ENCODE data around the gene LRRC43. TPM values are rescaled to one million over a fixed set of nuclear protein-coding genes. Genes with fewer than 3 reads are reported as not detected.
A peak's percentile ranks its signal among the peaks of the same experiment; 100 is the strongest.

Gene LRRC43
- total and polyA plus RNA-seq, 2 experiments from 2014 or later = 2.0 to 5.2 TPM

DNA sequence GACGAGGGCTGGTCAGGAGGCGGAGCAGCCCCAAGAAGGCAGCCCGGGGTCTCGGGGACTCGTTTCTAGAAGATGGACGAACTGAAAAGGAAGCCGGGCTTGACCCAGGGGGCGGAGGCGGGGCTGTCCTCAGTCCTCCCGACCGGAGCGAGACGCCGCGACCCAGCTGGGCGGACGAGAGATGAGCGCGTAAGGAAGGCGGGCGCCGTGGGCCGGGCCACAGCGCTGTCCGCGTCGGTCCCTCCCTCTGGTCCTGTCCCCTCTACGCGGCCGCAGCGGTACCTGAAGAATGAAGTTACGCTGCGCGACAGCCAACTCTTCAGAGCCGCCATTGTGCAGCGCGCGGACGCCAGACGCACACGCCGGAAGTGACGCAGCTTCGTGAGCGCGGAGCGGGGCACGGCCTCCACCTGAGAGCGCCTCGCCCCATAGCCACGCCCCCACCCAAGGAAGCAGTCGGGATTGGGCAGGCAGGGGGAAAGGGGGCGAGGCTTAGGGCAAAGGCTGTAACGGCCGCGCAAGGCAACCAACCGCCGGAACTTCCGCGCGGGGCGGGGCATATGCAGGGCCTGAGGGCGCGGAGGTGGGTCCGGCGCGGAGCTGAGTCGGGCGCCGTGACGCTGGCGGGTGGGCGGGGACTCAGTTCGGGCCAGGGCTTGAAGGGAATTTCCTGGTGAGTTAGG lies 42.9 kb downstream of the LRRC43 start, which contains the start of gene DIABLO:
TSS of gene DIABLO (minus strand) at position 370 of the 683 bp plus-strand sequence. CDS start at position 332, 38 bp downstream.
- peaks cover 13% of the 10 kb centered on the region for H3K36me3 ChIP-seq
- TF ChIP-seq, protein P1, sequence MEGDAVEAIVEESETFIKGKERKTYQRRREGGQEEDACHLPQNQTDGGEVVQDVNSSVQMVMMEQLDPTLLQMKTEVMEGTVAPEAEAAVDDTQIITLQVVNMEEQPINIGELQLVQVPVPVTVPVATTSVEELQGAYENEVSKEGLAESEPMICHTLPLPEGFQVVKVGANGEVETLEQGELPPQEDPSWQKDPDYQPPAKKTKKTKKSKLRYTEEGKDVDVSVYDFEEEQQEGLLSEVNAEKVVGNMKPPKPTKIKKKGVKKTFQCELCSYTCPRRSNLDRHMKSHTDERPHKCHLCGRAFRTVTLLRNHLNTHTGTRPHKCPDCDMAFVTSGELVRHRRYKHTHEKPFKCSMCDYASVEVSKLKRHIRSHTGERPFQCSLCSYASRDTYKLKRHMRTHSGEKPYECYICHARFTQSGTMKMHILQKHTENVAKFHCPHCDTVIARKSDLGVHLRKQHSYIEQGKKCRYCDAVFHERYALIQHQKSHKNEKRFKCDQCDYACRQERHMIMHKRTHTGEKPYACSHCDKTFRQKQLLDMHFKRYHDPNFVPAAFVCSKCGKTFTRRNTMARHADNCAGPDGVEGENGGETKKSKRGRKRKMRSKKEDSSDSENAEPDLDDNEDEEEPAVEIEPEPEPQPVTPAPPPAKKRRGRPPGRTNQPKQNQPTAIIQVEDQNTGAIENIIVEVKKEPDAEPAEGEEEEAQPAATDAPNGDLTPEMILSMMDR (IDR thresholded peaks at IDR 0.05; ENCODE audit: low read depth, low read length) = no peak
- H3K4me3 ChIP-seq = peak within 1 kb of the TSS; percentile 50

DNA sequence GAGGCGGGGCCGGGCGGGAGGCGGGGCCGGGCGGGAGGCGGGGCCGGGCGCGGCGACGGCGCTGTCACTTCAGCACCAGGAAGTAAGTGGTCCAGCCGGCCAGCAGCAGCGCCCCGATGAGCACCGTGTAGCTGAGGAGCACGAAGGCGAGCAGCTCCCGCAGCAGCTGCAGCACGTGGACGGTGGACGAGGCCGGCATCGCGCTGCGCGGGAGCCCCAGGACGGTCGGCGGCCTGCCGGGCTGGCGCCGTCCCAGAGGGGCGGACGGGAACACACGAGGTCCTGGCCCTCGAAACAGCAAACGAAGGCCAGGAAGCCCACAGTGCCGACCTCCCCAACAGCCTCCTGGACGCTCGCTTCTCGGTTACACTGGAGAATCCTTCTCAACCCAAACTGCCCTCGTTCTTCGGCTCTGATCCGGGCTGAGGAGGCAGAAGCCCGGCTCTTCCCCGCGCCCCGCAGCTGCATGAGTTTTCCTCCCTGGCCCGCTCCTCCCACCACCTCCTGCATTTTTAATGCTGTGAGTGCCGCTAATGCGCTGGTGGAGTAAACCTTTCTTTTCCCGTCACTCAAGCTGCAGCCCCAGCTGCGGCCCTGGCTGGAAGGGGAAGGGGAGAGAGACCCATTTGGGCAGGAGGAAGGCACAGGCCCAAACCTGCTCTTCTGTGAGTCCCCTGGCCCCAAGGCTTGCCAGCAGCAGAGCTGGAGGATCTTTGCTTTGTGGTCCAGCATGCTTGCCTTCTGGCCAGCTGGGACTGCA lies 43.6 kb downstream of the LRRC43 start:
- H3K36me3 ChIP-seq = peaks cover 15% of the 10 kb centered on the region
- TF ChIP-seq, protein P1 (IDR thresholded peaks at IDR 0.05; ENCODE audit: low read depth, low read length) = no peak
- no peak overlapping the region for H3K4me3 ChIP-seq
- DNase-seq (ENCODE audit: low read depth in 1 of 2, low spot score in 1 of 2) = no peak
- H3K27ac ChIP-seq = no peak overlapping the region
- H3K4me1 ChIP-seq (ENCODE audit: low read depth) = peaks cover 14% of the 10 kb centered on the region
- no peaks in the 10 kb centered on the region for H3K27me3 ChIP-seq
- H3K9me3 ChIP-seq (ENCODE audit: low read depth) = no peaks in the 10 kb centered on the region

More for the DNA sequence above, 42.9 kb downstream of the LRRC43 start, which contains the start of gene DIABLO:
- H3K4me1 ChIP-seq (ENCODE audit: low read depth) = peaks cover 14% of the 10 kb centered on the region
- no peaks in the 10 kb centered on the region for H3K27me3 ChIP-seq
- peak; percentile 100 for DNase-seq (ENCODE audit: low read depth in 1 of 2, low spot score in 1 of 2)
- peak within 1 kb of the TSS; percentile 86 for H3K27ac ChIP-seq
- no peaks in the 10 kb centered on the region for H3K9me3 ChIP-seq (ENCODE audit: low read depth)

DNA sequence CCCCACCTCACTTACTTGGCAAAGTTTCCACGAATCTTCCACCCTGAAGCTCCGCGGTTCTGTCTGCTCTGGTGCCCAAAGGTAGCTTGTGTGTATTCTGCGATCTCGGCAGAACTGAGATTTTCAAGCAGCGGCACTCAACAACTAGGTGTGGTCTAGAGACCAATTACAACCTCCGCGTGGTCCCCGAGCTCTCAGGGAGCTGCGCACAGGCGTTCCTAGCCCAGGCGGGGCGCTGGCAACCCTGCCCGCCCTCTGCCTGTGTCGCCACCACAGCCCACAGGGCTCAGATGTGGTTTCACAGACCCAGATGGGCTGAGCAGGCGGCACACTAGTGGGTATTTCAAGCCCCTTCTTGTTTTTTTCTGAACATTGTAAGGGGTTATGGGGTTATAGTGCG lies 44.4 kb downstream of the LRRC43 start:
- Histone ChIP-seq H3K4me1 (ENCODE audit: low read depth) (peaks cover 14% of the 10 kb centered on the region), H3K36me3 (peaks cover 21% of the 10 kb centered on the region), H3K27ac (no peak overlapping the region), H3K4me3 (no peak overlapping the region), H3K27me3 (no peaks in the 10 kb centered on the region), H3K9me3 (ENCODE audit: low read depth) (no peaks in the 10 kb centered on the region)
- TF ChIP-seq, protein P1 (IDR thresholded peaks at IDR 0.05; ENCODE audit: low read depth, low read length) = no peak
- DNase-seq (ENCODE audit: low read depth in 1 of 2, low spot score in 1 of 2) = no peak

DNA sequence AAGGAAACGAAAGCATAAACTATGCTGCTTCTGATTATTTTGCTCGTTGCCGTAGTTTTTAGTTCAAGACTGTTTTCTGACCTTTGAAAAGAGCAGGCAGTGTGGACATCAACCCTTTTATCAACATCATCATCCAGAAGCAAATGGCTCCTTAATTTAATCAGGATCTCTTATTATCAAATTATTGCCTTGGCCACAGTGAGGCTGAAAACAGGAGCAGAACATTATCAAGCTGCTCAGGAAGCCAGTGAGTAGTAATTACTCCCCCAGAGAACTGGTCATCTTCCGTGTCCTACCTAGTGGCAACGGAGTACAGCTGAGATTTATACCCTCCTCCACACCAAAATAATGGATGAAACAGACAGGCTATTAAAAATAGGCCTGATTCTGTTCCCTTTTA lies 45.2 kb downstream of the LRRC43 start:
- TF ChIP-seq, protein P1 (IDR thresholded peaks at IDR 0.05; ENCODE audit: low read depth, low read length) = no peak
- Histone ChIP-seq H3K4me3 (no peak overlapping the region), H3K27me3 (no peaks in the 10 kb centered on the region), H3K9me3 (ENCODE audit: low read depth) (no peaks in the 10 kb centered on the region), H3K27ac (no peak overlapping the region), H3K36me3 (peaks cover 26% of the 10 kb centered on the region), H3K4me1 (ENCODE audit: low read depth) (peaks cover 14% of the 10 kb centered on the region)
- DNase-seq (ENCODE audit: low read depth in 1 of 2, low spot score in 1 of 2) = no peak

DNA sequence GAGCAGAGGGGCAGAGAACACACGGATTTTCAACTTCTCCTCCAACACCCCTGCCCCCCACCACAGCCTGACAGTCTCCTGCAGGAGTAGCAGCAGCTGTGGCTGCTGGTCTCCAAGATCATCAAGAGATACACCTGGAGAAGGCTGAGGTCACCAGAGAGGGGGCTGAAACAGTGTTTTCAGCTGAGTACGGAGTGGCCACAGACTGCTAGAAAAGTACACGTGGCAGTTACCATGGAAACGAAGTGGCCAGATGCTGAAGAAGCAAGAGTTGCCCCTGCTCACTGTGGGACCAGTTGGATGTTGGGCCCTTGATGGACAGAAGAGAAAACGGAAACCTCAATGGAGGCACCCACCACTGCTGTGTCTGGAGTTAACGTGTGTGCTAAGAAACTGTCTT lies 47.9 kb downstream of the LRRC43 start:
- TF ChIP-seq, protein P1 (IDR thresholded peaks at IDR 0.05; ENCODE audit: low read depth, low read length) = no peak

More for the DNA sequence above, 47.9 kb downstream of the LRRC43 start:
- Histone ChIP-seq H3K27me3 (no peaks in the 10 kb centered on the region), H3K4me3 (no peak overlapping the region), H3K36me3 (peaks cover 34% of the 10 kb centered on the region), H3K4me1 (ENCODE audit: low read depth) (peaks cover 4% of the 10 kb centered on the region), H3K9me3 (ENCODE audit: low read depth) (no peaks in the 10 kb centered on the region), H3K27ac (no peak overlapping the region)
- DNase-seq (ENCODE audit: low read depth in 1 of 2, low spot score in 1 of 2) = no peak

Data from cardiac muscle cell (in vitro differentiated cells and primary cell).